GM15510 (cell line): Measurements from ENCODE around the gene ULK3.
A peak's percentile ranks its signal among the peaks of the same experiment; 100 is the strongest.

ENCODE experiments used
- POLR2A ChIP-seq: IDR thresholded peaks from 3 replicates; pipeline ENCODE4 v1.6.1; 2011; ENCODE audit warnings: borderline replicate concordance; ENCODE audit not compliant: insufficient read length; ENCODE audit errors: extremely low read depth

The ULK3 gene

GRCh38 chr15:74842581-74843444, at the start of gene ULK3:
ULK3 (minus strand) TSS chr15:74843156; CDS start chr15:74843105, 51 bp downstream.
- peak; percentile 56 for TF ChIP-seq POLR2A

- TF ChIP-seq POLR2A, result no peak
Measured at GRCh38 chr15:74892313-74892712, 49.4 kb upstream of the ULK3 start.

- no peak for TF ChIP-seq POLR2A
Measured at GRCh38 chr15:74891469-74891868, 48.5 kb upstream of the ULK3 start.

- TF ChIP-seq POLR2A, result no peak
Measured at GRCh38 chr15:74890665-74890960, 47.7 kb upstream of the ULK3 start.

- peak; percentile 97 for TF ChIP-seq POLR2A
Measured at GRCh38 chr15:74889883-74890664, 47.1 kb upstream of the ULK3 start, which contains the start of gene MPI. MPI (plus strand) TSS chr15:74890042; CDS start chr15:74890074, 32 bp downstream.

- TF ChIP-seq POLR2A, result no peak
Measured at GRCh38 chr15:74889390-74889882, 46.5 kb upstream of the ULK3 start.

- TF ChIP-seq POLR2A, result no peak
Measured at GRCh38 chr15:74888716-74889115, 45.8 kb upstream of the ULK3 start.

- TF ChIP-seq POLR2A, result no peak
Measured at GRCh38 chr15:74885461-74885860, 42.5 kb upstream of the ULK3 start.

GRCh38 chr15:74884428-74885223, 41.7 kb upstream of the ULK3 start:
- TF ChIP-seq POLR2A, result no peak

- TF ChIP-seq POLR2A, result no peak
Measured at GRCh38 chr15:74882528-74882927, 39.6 kb upstream of the ULK3 start.

- no peak for TF ChIP-seq POLR2A
Measured at GRCh38 chr15:74878273-74878672, 35.3 kb upstream of the ULK3 start.

GRCh38 chr15:74873756-74874424, 30.9 kb upstream of the ULK3 start:
- no peak for TF ChIP-seq POLR2A

GRCh38 chr15:74873036-74873755, 30.2 kb upstream of the ULK3 start, which contains the start of gene SCAMP2:
SCAMP2 (minus strand) TSS chr15:74873365; CDS start chr15:74873255, 110 bp downstream.
- peak; percentile 84 for TF ChIP-seq POLR2A

- TF ChIP-seq POLR2A, result no peak
Measured at GRCh38 chr15:74872702-74873035, 29.7 kb upstream of the ULK3 start.
